Neuronal stem cell (in vitro differentiated cells): ENCODE measurements around the gene SIX5.

Experiments
- DNase-seq: peaks from one replicate; pipeline ENCODE4 v3.0.0-alpha.2; 2013; ENCODE audit warnings: low spot score
- H2AFZ ChIP-seq: one replicate; pipeline ENCODE4 v1.6.1; 2013; ENCODE audit warnings: mild to moderate bottlenecking, low read length, inconsistent platforms
- H2AK5ac ChIP-seq: 2 replicates; pipeline ENCODE4 v1.6.1; 2013; ENCODE audit warnings: low read depth, mild to moderate bottlenecking, inconsistent platforms, low read length, moderate library complexity, mixed read lengths
- H2BK120ac ChIP-seq: 2 replicates; pipeline ENCODE4 v1.6.1; 2013; ENCODE audit warnings: low read depth, mild to moderate bottlenecking, inconsistent platforms, low read length, moderate library complexity, mixed read lengths
- H2BK12ac ChIP-seq: one replicate; pipeline ENCODE4 v1.6.1; 2013; ENCODE audit warnings: low read length, inconsistent platforms
- H2BK15ac ChIP-seq: 2 replicates; pipeline ENCODE4 v1.6.1; 2013; ENCODE audit warnings: mild to moderate bottlenecking, low read length, inconsistent platforms, mixed read lengths
- H2BK5ac ChIP-seq: one replicate; pipeline ENCODE4 v1.6.1; 2013; ENCODE audit warnings: inconsistent platforms, mild to moderate bottlenecking, low read length, moderate library complexity
- H3K14ac ChIP-seq: one replicate; pipeline ENCODE4 v1.6.1; 2013; ENCODE audit warnings: low read length, inconsistent platforms
- H3K18ac ChIP-seq: 2 replicates; pipeline ENCODE4 v1.6.1; 2013; ENCODE audit warnings: low read length, inconsistent platforms
- H3K23ac ChIP-seq: 2 replicates; pipeline ENCODE4 v1.6.1; 2013; ENCODE audit warnings: low read depth, mild to moderate bottlenecking, mixed read lengths, low read length, inconsistent platforms; ENCODE audit not compliant: poor library complexity
- H3K27ac ChIP-seq: replicated peaks from 3 replicates; pipeline ENCODE4 v1.5.1; 2013; ENCODE audit warnings: low read length, inconsistent platforms
- H3K27me3 ChIP-seq, 3 experiments: 2 replicates each; pipeline ENCODE4 v1.6.1; 2013; ENCODE audit warnings: low read length in 3 of 3, mild to moderate bottlenecking in 2 of 3, inconsistent platforms in 1 of 3, low read depth in 1 of 3, mixed read lengths in 1 of 3, moderate library complexity in 1 of 3; ENCODE audit not compliant: control insufficient read depth in 3 of 3, insufficient read depth in 3 of 3
- H3K36me3 ChIP-seq, 2 donors: replicated peaks in 1 of 2; 2 replicates each; pipeline ENCODE4 v1.6.1; 2013; ENCODE audit warnings: low read length in 2 of 2; ENCODE audit not compliant: control insufficient read depth in 2 of 2, insufficient read depth in 2 of 2
- H3K4ac ChIP-seq: 2 replicates; pipeline ENCODE4 v1.6.1; 2013; ENCODE audit warnings: inconsistent platforms, mild to moderate bottlenecking, low read length, moderate library complexity
- H3K4me1 ChIP-seq, 2 donors: 1 replicate in 1 of 2; 2 replicates in 1 of 2; pipeline ENCODE4 v1.6.1; 2013; ENCODE audit warnings: low read length in 2 of 2, low read depth in 1 of 2; ENCODE audit not compliant: control insufficient read depth in 2 of 2, insufficient read depth in 1 of 2
- H3K4me2 ChIP-seq: one replicate; pipeline ENCODE4 v1.6.1; 2013; ENCODE audit warnings: mild to moderate bottlenecking, low read length, inconsistent platforms; ENCODE audit not compliant: insufficient read depth, poor library complexity, severe bottlenecking
- H3K4me3 ChIP-seq, 2 donors: 2 replicates each; pipeline ENCODE4 v1.5.1; 2013; ENCODE audit warnings: low read length in 2 of 2, mild to moderate bottlenecking in 2 of 2, inconsistent platforms in 1 of 2, moderate library complexity in 1 of 2
- H3K79me1 ChIP-seq: one replicate; pipeline ENCODE4 v1.6.1; 2013; ENCODE audit warnings: low read depth, mild to moderate bottlenecking, inconsistent platforms, low read length, moderate library complexity
- H3K9ac ChIP-seq: one replicate; pipeline ENCODE4 v1.6.1; 2013; ENCODE audit warnings: mild to moderate bottlenecking, low read depth, low read length, inconsistent platforms; ENCODE audit not compliant: poor library complexity
- H3K9me3 ChIP-seq, 2 donors: replicated peaks in 1 of 2; 2 replicates each; pipeline versions ENCODE3 to v1.6.1; 2013; ENCODE audit warnings: low read length in 2 of 2, mild to moderate bottlenecking in 2 of 2, inconsistent platforms in 1 of 2, low read depth in 1 of 2, mixed read lengths in 1 of 2, moderate library complexity in 1 of 2; ENCODE audit not compliant: control insufficient read depth in 2 of 2, insufficient read depth in 1 of 2
- H4K8ac ChIP-seq: one replicate; pipeline ENCODE4 v1.6.1; 2013; ENCODE audit warnings: low read depth, mild to moderate bottlenecking, inconsistent platforms, low read length, moderate library complexity
- H4K91ac ChIP-seq: one replicate; pipeline ENCODE4 v1.6.1; 2013; ENCODE audit warnings: low read length, low read depth, mild to moderate bottlenecking, inconsistent platforms; ENCODE audit not compliant: poor library complexity
- WGBS, 2 donors: extraction: QIAGEN DNeasy Blood & Tissue Kit; methylation state at CpG; one replicate each; pipeline ENCODE4 v1.1.7; 2013; ENCODE audit warnings: missing lambda C conversion rate in 2 of 2, mixed read lengths in 1 of 2; ENCODE audit not compliant: insufficient read length in 2 of 2, insufficient replicate concordance in 1 of 2; ENCODE audit errors: extremely low coverage in 2 of 2; 5-methylcytosine and 5-hydroxymethylcytosine counted together

Gene SIX5

DNA sequence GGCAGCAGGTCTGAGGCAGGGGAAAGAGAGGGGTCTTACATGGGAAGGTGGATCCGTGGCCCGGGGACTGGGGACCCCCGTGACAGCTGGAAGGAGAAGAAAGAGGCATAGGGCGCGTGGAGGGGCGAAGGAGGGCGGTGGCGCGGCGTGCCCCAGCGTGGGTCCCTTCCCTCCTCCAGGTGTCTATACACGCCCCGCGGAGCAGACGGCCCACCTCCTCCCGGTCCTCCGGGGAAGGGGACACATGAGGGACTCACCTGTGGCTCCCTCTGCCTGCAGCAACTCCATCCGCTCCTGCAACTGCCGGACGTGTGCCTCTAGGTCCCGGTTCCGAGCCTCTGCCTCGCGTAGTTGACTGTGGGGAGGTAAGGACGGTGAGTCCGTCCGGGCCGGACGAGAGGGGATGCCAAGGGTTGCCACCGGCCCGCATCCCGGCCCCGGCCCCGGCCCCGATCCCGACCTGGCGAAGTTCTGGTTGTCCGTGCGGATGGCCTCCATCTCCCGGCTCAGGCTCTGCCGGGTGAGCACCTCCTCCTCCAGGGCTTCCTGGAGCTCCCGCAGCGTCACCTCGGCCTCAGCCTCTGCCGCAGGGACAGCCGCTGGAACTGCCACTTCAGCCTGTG lies 2.4 kb upstream of the SIX5 start:
- Histone ChIP-seq H3K79me1 (peaks cover 9% of the 10 kb centered on the region), H3K4me2 (peak overlapping the region; percentile 94), H3K27ac (peak overlapping the region; percentile 74), H4K91ac (peak overlapping the region; percentile 79), H3K27me3 (no peaks in the 10 kb centered on the region), H3K4me3 (peak overlapping the region in 1 of 2 donors; percentile 77), H2BK5ac (peak overlapping the region; percentile 82), H3K18ac (peak overlapping the region; percentile 94), H2AFZ (no peak overlapping the region), H2AK5ac (peak overlapping the region; percentile 96), H2BK15ac (peak overlapping the region; percentile 85), H3K9me3 (no peaks in the 10 kb centered on the region), H3K9ac (peak overlapping the region; percentile 91), H2BK120ac (no peak overlapping the region), H4K8ac (no peak overlapping the region), H2BK12ac (no peak overlapping the region), H3K4me1 (peaks cover 9 to 11% of the 10 kb centered on the region in 2 donors), H3K23ac (peak overlapping the region; percentile 80), H3K36me3 (peaks cover 15 to 42% of the 10 kb centered on the region in 2 donors), H3K4ac (peak overlapping the region; percentile 37), H3K14ac (no peak overlapping the region)
- DNase-seq: no peak
- WGBS, 2 donors: no CpG with 5 or more reads among the region's 46 CpGs

- peak overlapping the region; percentile 96 for H2AK5ac ChIP-seq
- H2BK15ac ChIP-seq: peak overlapping the region; percentile 85
- peak overlapping the region; percentile 91 for H2BK120ac ChIP-seq
- H3K14ac ChIP-seq: peak overlapping the region; percentile 82
- peak overlapping the region; percentile 91 for H3K9ac ChIP-seq
- H3K36me3 ChIP-seq: peaks cover 15 to 49% of the 10 kb centered on the region in 2 donors
- no peak overlapping the region for H4K8ac ChIP-seq
- no peak overlapping the region for H4K91ac ChIP-seq
- peak overlapping the region; percentile 98 for H3K27ac ChIP-seq
- H3K9me3 ChIP-seq: no peaks in the 10 kb centered on the region
- peak overlapping the region; percentile 91 for H2AFZ ChIP-seq
- peak overlapping the region; percentile 48 to 86 for H3K4me3 ChIP-seq
- peak overlapping the region; percentile 100 for H3K18ac ChIP-seq
- no peaks in the 10 kb centered on the region for H3K27me3 ChIP-seq
- H3K4me2 ChIP-seq: peak overlapping the region; percentile 94
- DNase-seq: peak; percentile 98
- peaks cover 12% of the 10 kb centered on the region in 2 donors for H3K4me1 ChIP-seq
- H3K4ac ChIP-seq: peak overlapping the region; percentile 37
- H3K79me1 ChIP-seq: peaks cover 15% of the 10 kb centered on the region
- H2BK12ac ChIP-seq: no peak overlapping the region
- no CpG with 5 or more reads among the region's 79 CpGs for WGBS, 2 donors
- H2BK5ac ChIP-seq: peak overlapping the region; percentile 97
- H3K23ac ChIP-seq: peak overlapping the region; percentile 100
These were observed 1.4 kb upstream of the SIX5 start for GRCh38 chr19:45770192-45771101.

- Histone ChIP-seq H2BK15ac (peak overlapping the region; percentile 40), H2AFZ (peak overlapping the region; percentile 91), H3K36me3 (peaks cover 15 to 49% of the 10 kb centered on the region in 2 donors), H3K79me1 (peaks cover 19% of the 10 kb centered on the region), H4K91ac (no peak overlapping the region), H3K4me3 (peak overlapping the region; percentile 48 to 86), H2AK5ac (peak overlapping the region; percentile 94), H3K9me3 (no peaks in the 10 kb centered on the region), H3K18ac (peak overlapping the region; percentile 98), H3K4ac (peak overlapping the region; percentile 19), H3K27me3 (no peaks in the 10 kb centered on the region), H3K9ac (peak overlapping the region; percentile 89), H3K14ac (no peak overlapping the region), H2BK5ac (peak overlapping the region; percentile 97), H3K23ac (peak overlapping the region; percentile 100), H2BK12ac (no peak overlapping the region), H3K4me2 (peak overlapping the region; percentile 89), H4K8ac (no peak overlapping the region), H3K27ac (peak overlapping the region; percentile 98), H2BK120ac (peak overlapping the region; percentile 10), H3K4me1 (peaks cover 18% of the 10 kb centered on the region in 2 donors)
- DNase-seq: no peak
- no CpG with 5 or more reads among the region's 28 CpGs for WGBS, 2 donors
These were observed 754 bp upstream of the SIX5 start for GRCh38 chr19:45769821-45770191.

DNA sequence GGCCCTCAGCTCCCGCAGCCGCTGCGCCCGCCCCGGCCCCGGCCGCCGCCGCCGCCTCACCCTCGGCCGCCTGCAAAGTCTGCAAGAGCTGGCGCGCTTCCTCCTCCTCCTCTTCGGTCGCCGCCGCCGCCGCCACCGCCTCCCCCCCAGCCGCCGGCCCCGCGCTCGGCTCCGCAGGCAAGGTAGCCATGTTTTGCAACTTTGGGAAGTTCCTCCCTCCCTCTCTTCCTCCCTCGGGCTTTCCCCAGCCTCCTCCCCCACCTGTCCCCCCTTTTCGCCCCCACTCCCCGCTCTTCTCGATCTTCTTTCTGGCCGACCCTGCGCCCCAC lies 433 bp downstream of the SIX5 start:
- Histone ChIP-seq H2AFZ (peak overlapping the region; percentile 84), H2BK12ac (peak overlapping the region; percentile 73), H2BK120ac (peak overlapping the region; percentile 73), H3K9me3 (no peaks in the 10 kb centered on the region), H3K79me1 (peaks cover 21% of the 10 kb centered on the region), H4K91ac (peak overlapping the region; percentile 95), H3K4me1 (peaks cover 29 to 30% of the 10 kb centered on the region in 2 donors), H3K27me3 (no peaks in the 10 kb centered on the region), H4K8ac (no peak overlapping the region), H3K4ac (peak overlapping the region; percentile 76), H2BK15ac (peak overlapping the region; percentile 30), H3K23ac (peak overlapping the region; percentile 100), H3K14ac (peak overlapping the region; percentile 99), H3K4me3 (peak overlapping the region; percentile 91 to 97), H2AK5ac (peak overlapping the region; percentile 100), H3K36me3 (peaks cover 12 to 41% of the 10 kb centered on the region in 2 donors), H3K18ac (peak overlapping the region; percentile 100), H3K27ac (peak overlapping the region; percentile 100), H3K4me2 (peak overlapping the region; percentile 97), H2BK5ac (peak overlapping the region; percentile 99), H3K9ac (peak overlapping the region; percentile 100)
- WGBS, 2 donors: no CpG with 5 or more reads among the region's 33 CpGs
- DNase-seq: no peak
